Keratinocyte (primary cell): Measurements from ENCODE around the gene DAO. TPM values are rescaled to one million over a fixed set of nuclear protein-coding genes. Genes with fewer than 3 reads are reported as not detected.

Experiments
- DNase-seq: peaks from one replicate; pipeline ENCODE4 v3.0.0-alpha.2; 2011; ENCODE audit warnings: low read depth, missing footprints, low spot score
- FAIRE-seq: peaks from 2 replicates; lab custom pipeline; 2011; peaks lifted over from hg19 to GRCh38; lab: Jason Lieb, UNC
- H2AFZ ChIP-seq: 2 replicates; pipeline ENCODE4 v1.6.0; 2012; ENCODE audit warnings: low read length, control low read depth, inconsistent platforms; ENCODE audit not compliant: control insufficient read depth
- H3K27ac ChIP-seq: 2 replicates; pipeline ENCODE4 v1.5.1; 2011; ENCODE audit warnings: low read length; ENCODE audit not compliant: control insufficient read depth, insufficient read depth
- H3K27me3 ChIP-seq: 3 replicates; pipeline ENCODE4 v1.6.0; 2011; ENCODE audit warnings: low read length; ENCODE audit not compliant: control insufficient read depth, insufficient read depth; ENCODE audit errors: extremely low read depth
- H3K36me3 ChIP-seq, 2 experiments: 2 replicates in 1 of 2; 3 replicates in 1 of 2; pipeline ENCODE4 v1.5.1; 2011; ENCODE audit warnings: low read length in 2 of 2, mild to moderate bottlenecking in 1 of 2; ENCODE audit not compliant: control insufficient read depth in 2 of 2, insufficient read depth in 2 of 2; ENCODE audit errors: extremely low read depth in 1 of 2
- H3K4me1 ChIP-seq: 3 replicates; pipeline ENCODE4 v1.5.1; 2011; ENCODE audit warnings: low read length; ENCODE audit not compliant: control insufficient read depth, insufficient read depth; ENCODE audit errors: extremely low read depth
- H3K4me2 ChIP-seq: 3 replicates; pipeline ENCODE4 v1.6.0; 2011; ENCODE audit warnings: low read depth, low read length; ENCODE audit not compliant: control insufficient read depth, insufficient read depth; ENCODE audit errors: extremely low read depth
- H3K4me3 ChIP-seq, 3 experiments: fragments of 200-600 bp in 1 of 3; sonication (generic) in 1 of 3; 2 replicates in 2 of 3; 3 replicates in 1 of 3; pipeline ENCODE4 v1.5.1; 2011 to 2016; ENCODE audit warnings: low read length in 3 of 3, mild to moderate bottlenecking in 3 of 3, control low read depth in 2 of 3, inconsistent platforms in 1 of 3, low read depth in 1 of 3, mixed read lengths in 1 of 3, mixed run types in 1 of 3, moderate library complexity in 1 of 3; ENCODE audit not compliant: control insufficient read depth in 2 of 3, insufficient read depth in 2 of 3; ENCODE audit errors: extremely low read depth in 1 of 3
- H3K79me2 ChIP-seq: 2 replicates; pipeline ENCODE4 v1.6.0; 2012; ENCODE audit warnings: low read length; ENCODE audit not compliant: control insufficient read depth, insufficient read depth
- H3K9ac ChIP-seq: 3 replicates; pipeline ENCODE4 v1.6.0; 2011; ENCODE audit warnings: low read length; ENCODE audit not compliant: control insufficient read depth, insufficient read depth; ENCODE audit errors: extremely low read depth
- H3K9me1 ChIP-seq: 3 replicates; pipeline ENCODE4 v1.6.0; 2011; ENCODE audit warnings: low read length; ENCODE audit not compliant: control insufficient read depth, insufficient read depth; ENCODE audit errors: extremely low read depth
- H3K9me3 ChIP-seq: 2 replicates; pipeline ENCODE4 v1.5.1; 2012; ENCODE audit warnings: low read depth, low read length; ENCODE audit not compliant: control insufficient read depth
- H4K20me1 ChIP-seq: 3 replicates; pipeline ENCODE4 v1.6.0; 2011; ENCODE audit warnings: low read length; ENCODE audit not compliant: control insufficient read depth, insufficient read depth; ENCODE audit errors: extremely low read depth
- EZH2 ChIP-seq: IDR thresholded peaks from one replicate; pipeline ENCODE4 v1.6.1; 2012; ENCODE audit warnings: inconsistent platforms, mild to moderate bottlenecking, low read length, moderate library complexity
- dilution Hi-C: fragments of 300-500 bp; cut with MboI; formaldehyde crosslinking; loops from one replicate; pipeline ENCODE4 v1.7.0; 2020; ENCODE audit warnings: low sequenced_read_pairs; ENCODE audit not compliant: extremely low pct_ligation_motif_present
- polyA plus RNA-seq, 5 experiments: library from polyadenylated mRNA; depleted of rRNA in 3 of 5; stranded (reverse) in 3 of 5; stranded (forward) in 1 of 5; unstranded in 1 of 5; fragments of >200 nt; gene quantifications; 1 replicate in 1 of 5; 2 replicates in 3 of 5; 3 replicates in 1 of 5; pipeline versions ENCODE4 v1.2.1 to v1.2.3, GENCODE V29; 2011 to 2012; ENCODE audit warnings: missing spikeins in 2 of 5, low read depth in 1 of 5, low replicate concordance in 1 of 5
- TF ChIP-seq, protein P1 (sequence below), 3 experiments: IDR thresholded peaks in 1 of 3; conservative IDR thresholded peaks in 1 of 3; optimal IDR thresholded peaks in 1 of 3; 2 replicates in 2 of 3; 3 replicates in 1 of 3; pipeline versions ENCODE3 to v1.5.1; 2011; ENCODE audit warnings: low read length in 3 of 3, mild to moderate bottlenecking in 3 of 3, moderate library complexity in 2 of 3, control low read depth in 1 of 3, inconsistent platforms in 1 of 3; ENCODE audit not compliant: insufficient read depth in 2 of 3; ENCODE audit errors: extremely low read depth in 1 of 3

The DAO gene
- polyA plus RNA-seq, 1 donor (not counting 4 experiments of a cell fraction or from before 2014, with no cell fraction given) = not detected

DNA sequence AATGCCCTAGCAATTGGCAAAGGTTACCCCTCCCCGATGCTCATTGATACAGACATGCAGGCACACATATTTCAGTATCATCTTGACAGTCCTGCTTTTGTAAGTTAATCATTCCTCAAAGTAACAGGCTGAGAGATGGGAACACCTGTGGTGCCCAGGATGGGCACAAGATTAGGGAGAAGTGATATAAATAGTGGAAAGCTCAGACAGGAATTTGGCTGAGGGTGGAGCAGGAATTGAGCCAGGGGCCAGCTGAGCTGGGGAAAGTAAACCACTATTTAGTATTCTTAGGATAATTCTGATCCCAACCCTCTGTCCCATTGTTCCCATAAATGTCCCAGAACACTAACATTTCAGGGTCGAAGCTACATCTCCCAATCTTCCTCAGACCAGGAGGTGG lies 38.3 kb downstream of the DAO start:
- Histone ChIP-seq H3K4me3 (no peak overlapping the region), H3K27me3 (no peaks in the 10 kb centered on the region), H3K79me2 (no peaks in the 10 kb centered on the region), H3K9ac (no peak overlapping the region), H3K4me1 (no peaks in the 10 kb centered on the region), H3K9me3 (no peaks in the 10 kb centered on the region), H2AFZ (no peak overlapping the region), H3K27ac (no peak overlapping the region), H3K36me3 (no peaks in the 10 kb centered on the region), H4K20me1 (no peaks in the 10 kb centered on the region), H3K4me2 (no peak overlapping the region), H3K9me1 (no peaks in the 10 kb centered on the region)
- FAIRE-seq (no peak), DNase-seq (no peak)
- dilution Hi-C loops = no loop called here
- TF ChIP-seq, protein P1, sequence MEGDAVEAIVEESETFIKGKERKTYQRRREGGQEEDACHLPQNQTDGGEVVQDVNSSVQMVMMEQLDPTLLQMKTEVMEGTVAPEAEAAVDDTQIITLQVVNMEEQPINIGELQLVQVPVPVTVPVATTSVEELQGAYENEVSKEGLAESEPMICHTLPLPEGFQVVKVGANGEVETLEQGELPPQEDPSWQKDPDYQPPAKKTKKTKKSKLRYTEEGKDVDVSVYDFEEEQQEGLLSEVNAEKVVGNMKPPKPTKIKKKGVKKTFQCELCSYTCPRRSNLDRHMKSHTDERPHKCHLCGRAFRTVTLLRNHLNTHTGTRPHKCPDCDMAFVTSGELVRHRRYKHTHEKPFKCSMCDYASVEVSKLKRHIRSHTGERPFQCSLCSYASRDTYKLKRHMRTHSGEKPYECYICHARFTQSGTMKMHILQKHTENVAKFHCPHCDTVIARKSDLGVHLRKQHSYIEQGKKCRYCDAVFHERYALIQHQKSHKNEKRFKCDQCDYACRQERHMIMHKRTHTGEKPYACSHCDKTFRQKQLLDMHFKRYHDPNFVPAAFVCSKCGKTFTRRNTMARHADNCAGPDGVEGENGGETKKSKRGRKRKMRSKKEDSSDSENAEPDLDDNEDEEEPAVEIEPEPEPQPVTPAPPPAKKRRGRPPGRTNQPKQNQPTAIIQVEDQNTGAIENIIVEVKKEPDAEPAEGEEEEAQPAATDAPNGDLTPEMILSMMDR (optimal IDR thresholded peaks at IDR 0.05 in 1 of 3, IDR thresholded peaks at IDR 0.05 in 1 of 3, conservative IDR thresholded peaks at IDR 0.05 in 1 of 3; ENCODE audit: extremely low read depth in 1 of 3, insufficient read depth in 2 of 3, low read length in 3 of 3) = no peak
- no peak for TF ChIP-seq EZH2

DNA sequence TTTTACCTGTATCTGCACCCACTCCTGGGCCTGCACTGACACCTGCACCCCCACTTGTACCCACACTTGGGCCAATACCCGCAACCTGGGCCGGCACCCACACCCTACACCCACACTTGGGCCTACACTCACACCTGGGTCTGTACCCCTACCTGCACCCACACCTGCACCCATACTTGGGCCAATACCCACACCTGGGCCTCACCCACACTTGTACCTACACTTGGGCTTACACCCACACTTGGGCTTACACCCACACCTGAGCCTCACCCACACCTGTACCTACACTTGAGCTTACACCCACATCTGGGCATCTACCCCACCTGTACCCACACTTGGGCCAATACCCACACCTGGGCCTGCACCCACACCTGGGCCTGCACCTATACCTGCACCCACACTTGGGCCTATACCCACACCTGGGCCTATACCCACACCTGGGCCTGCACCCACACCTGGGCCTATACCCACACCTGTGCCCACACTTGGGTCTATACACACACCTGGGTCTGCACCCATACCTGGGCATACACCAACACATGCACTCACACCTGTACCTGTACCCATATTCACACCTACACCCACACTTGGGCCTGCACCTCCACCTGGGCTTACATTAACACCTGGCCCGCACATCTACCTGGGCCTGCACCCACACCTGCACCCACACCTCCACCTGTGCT lies 39.2 kb downstream of the DAO start:
- no peaks in the 10 kb centered on the region for H3K9me3 ChIP-seq
- H4K20me1 ChIP-seq = no peaks in the 10 kb centered on the region
- H3K36me3 ChIP-seq = no peaks in the 10 kb centered on the region
- H2AFZ ChIP-seq = no peak overlapping the region
- no peaks in the 10 kb centered on the region for H3K9me1 ChIP-seq
- no peaks in the 10 kb centered on the region for H3K4me1 ChIP-seq
- no peak for TF ChIP-seq EZH2
- TF ChIP-seq, protein P1 (optimal IDR thresholded peaks at IDR 0.05 in 1 of 3, IDR thresholded peaks at IDR 0.05 in 1 of 3, conservative IDR thresholded peaks at IDR 0.05 in 1 of 3; ENCODE audit: extremely low read depth in 1 of 3, insufficient read depth in 2 of 3, low read length in 3 of 3) = no peak
- no peak overlapping the region for H3K4me3 ChIP-seq
- H3K27me3 ChIP-seq = no peaks in the 10 kb centered on the region
- no peak overlapping the region for H3K4me2 ChIP-seq
- no peak for FAIRE-seq
- H3K79me2 ChIP-seq = no peaks in the 10 kb centered on the region
- H3K27ac ChIP-seq = no peak overlapping the region
- DNase-seq = no peak
- no peak overlapping the region for H3K9ac ChIP-seq
- dilution Hi-C loops = no loop called here
